AG09309 (cell line): ENCODE measurements around the gene IL1F10.

ENCODE experiments used
- DNase-seq: peaks from one replicate; pipeline ENCODE4 v3.0.0-alpha.2; 2010; ENCODE audit warnings: low read depth
- H3K4me3 ChIP-seq: 2 replicates; pipeline ENCODE4 v1.5.1; 2011; ENCODE audit warnings: mild to moderate bottlenecking, low read depth, low read length, moderate library complexity; ENCODE audit not compliant: control insufficient read depth
- CTCF ChIP-seq: IDR thresholded peaks from 2 replicates; pipeline ENCODE4 v1.5.1; 2011; ENCODE audit warnings: mild to moderate bottlenecking, low read depth, low read length, inconsistent platforms; ENCODE audit not compliant: insufficient read depth, control insufficient read depth; ENCODE audit errors: missing control alignments

The IL1F10 gene

GRCh38 chr2:113057117-113057516 is 10.7 kb upstream of the IL1F10 start:
- no peak for TF ChIP-seq CTCF
- DNase-seq = no peak
- no peak overlapping the region for H3K4me3 ChIP-seq

- no peak for DNase-seq
- TF ChIP-seq CTCF = no peak
- H3K4me3 ChIP-seq = no peak overlapping the region
Observed at GRCh38 chr2:113058411-113058994, 9.3 kb upstream of the IL1F10 start.

GRCh38 chr2:113058998-113059960 is 8.5 kb upstream of the IL1F10 start, which contains the start of gene IL36RN:
IL36RN (plus strand) TSS chr2:113059198; CDS start chr2:113059439, 241 bp downstream.
- H3K4me3 ChIP-seq = no peak within 1 kb of the TSS
- no peak for DNase-seq
- no peak for TF ChIP-seq CTCF

GRCh38 chr2:113060396-113060795 is 7.4 kb upstream of the IL1F10 start:
- H3K4me3 ChIP-seq = no peak overlapping the region
- TF ChIP-seq CTCF = no peak
- no peak for DNase-seq

GRCh38 chr2:113060796-113061195 is 7.0 kb upstream of the IL1F10 start:
- no peak for DNase-seq
- H3K4me3 ChIP-seq = no peak overlapping the region
- TF ChIP-seq CTCF = no peak

GRCh38 chr2:113061241-113061640 is 6.5 kb upstream of the IL1F10 start:
- TF ChIP-seq CTCF = no peak
- DNase-seq = no peak
- no peak overlapping the region for H3K4me3 ChIP-seq
